OCI-LY7 (cell line): Measurements from ENCODE around the gene CDCA8. TPM values are rescaled to one million over a fixed set of nuclear protein-coding genes. Genes with fewer than 3 reads are reported as not detected.

Experiments
- BruUV-seq: library from RNA; stranded (reverse); fragments of 400-500 nt; replicated peaks from 2 replicates; lab custom pipeline; 2021; lab: Mats Ljungman, UMichigan
- CTCF ChIA-PET: fragments of 300-600 bp; sonication (Branson Sonifier 250); formaldehyde crosslinking; loops from one replicate; lab custom pipeline; 2022; ENCODE audit warnings: antibody characterized with exemption; ENCODE audit not compliant: unreplicated experiment; lab: Charles Lee
- POLR2A ChIA-PET: fragments of 300-600 bp; sonication (Branson Sonifier 250); formaldehyde crosslinking; loops from one replicate; lab custom pipeline; 2022; ENCODE audit warnings: antibody characterized with exemption; lab: Charles Lee
- DNase-seq: peaks from one replicate; pipeline ENCODE4 v3.0.0-alpha.2; 2015; ENCODE audit warnings: low spot score
- H2AFZ ChIP-seq: fragments of 200-600 bp; sonication (generic), shearing (Covaris generic); 2 replicates; pipeline ENCODE4 v1.6.1; 2014; ENCODE audit warnings: mild to moderate bottlenecking, antibody characterized with exemption, low read length, moderate library complexity
- H3K27ac ChIP-seq: fragments of 200-600 bp; sonication (generic); 2 replicates; pipeline ENCODE4 v1.5.1; 2014; ENCODE audit warnings: mixed run types, low read depth, mild to moderate bottlenecking, moderate library complexity, low read length, inconsistent platforms; ENCODE audit not compliant: poor library complexity, severe bottlenecking
- H3K36me3 ChIP-seq: fragments of 200-600 bp; sonication (generic); 2 replicates; pipeline ENCODE4 v1.6.1; 2014; ENCODE audit warnings: mild to moderate bottlenecking, antibody characterized with exemption, low read length, moderate library complexity, mixed read lengths; ENCODE audit not compliant: insufficient read depth
- H3K4me1 ChIP-seq: fragments of 200-600 bp; sonication (generic); 2 replicates; pipeline ENCODE4 v1.5.1; 2014; ENCODE audit warnings: mild to moderate bottlenecking, low read length; ENCODE audit not compliant: insufficient read depth, poor library complexity, severe bottlenecking
- H3K4me2 ChIP-seq: fragments of 200-600 bp; sonication (generic); 2 replicates; pipeline ENCODE4 v1.6.1; 2014; ENCODE audit warnings: mild to moderate bottlenecking, low read length
- H3K4me3 ChIP-seq: fragments of 200-600 bp; sonication (generic); 2 replicates; pipeline ENCODE4 v1.5.1; 2014; ENCODE audit warnings: mild to moderate bottlenecking, low read depth, low read length; ENCODE audit not compliant: poor library complexity, severe bottlenecking
- H3K79me2 ChIP-seq: fragments of 200-600 bp; sonication (generic); 2 replicates; pipeline ENCODE4 v1.6.1; 2016; ENCODE audit warnings: low read depth, mild to moderate bottlenecking, low read length, moderate library complexity, mixed read lengths; ENCODE audit not compliant: insufficient read depth
- H3K9me2 ChIP-seq: fragments of 200-600 bp; sonication (generic); 2 replicates; pipeline ENCODE4 v1.6.1; 2016; ENCODE audit warnings: mild to moderate bottlenecking, low read length, mixed read lengths; ENCODE audit not compliant: insufficient read depth
- H3K9me3 ChIP-seq: fragments of 200-600 bp; sonication (generic); 2 replicates; pipeline ENCODE4 v1.6.1; 2014; ENCODE audit warnings: mild to moderate bottlenecking, mixed run types, low read length, mixed read lengths
- H4K20me1 ChIP-seq: fragments of 200-600 bp; sonication (generic); 2 replicates; pipeline ENCODE4 v1.6.1; 2014; ENCODE audit warnings: mild to moderate bottlenecking, antibody characterized with exemption, low read length, moderate library complexity, mixed read lengths; ENCODE audit not compliant: insufficient read depth
- EZH2phosphoT487 ChIP-seq: fragments of 200-600 bp; sonication (generic); IDR thresholded peaks from 2 replicates; pipeline ENCODE4 v1.6.1; 2018; ENCODE audit warnings: low read depth, borderline replicate concordance, mild to moderate bottlenecking, mixed run types, antibody characterized with exemption, low read length, moderate library complexity, mixed read lengths
- intact Hi-C: fragments of 100-400 bp; cut with micrococcal nuclease; formaldehyde crosslinking; loops from one replicate; pipeline ENCODE4 v1.10.0; 2022; ENCODE audit not compliant: unreplicated experiment
- total RNA-seq, 2 experiments: library from RNA; depleted of rRNA in 1 of 2; stranded (reverse); fragments of >200 nt in 1 of 2; shearing (Covaris generic) in 1 of 2; gene quantifications; 2 replicates each; pipeline ENCODE4 v1.2.3, GENCODE V29; 2014 to 2022
- TF ChIP-seq, protein P1 (sequence below): fragments of 200-600 bp; sonication (generic); conservative IDR thresholded peaks from 2 replicates; pipeline ENCODE4 v1.5.1; 2014; ENCODE audit warnings: mild to moderate bottlenecking, antibody characterized with exemption, low read length, moderate library complexity, mixed read lengths

CDCA8 gene
- total RNA-seq, 2 experiments from 2014 or later, result 60.0 to 111 TPM

DNA sequence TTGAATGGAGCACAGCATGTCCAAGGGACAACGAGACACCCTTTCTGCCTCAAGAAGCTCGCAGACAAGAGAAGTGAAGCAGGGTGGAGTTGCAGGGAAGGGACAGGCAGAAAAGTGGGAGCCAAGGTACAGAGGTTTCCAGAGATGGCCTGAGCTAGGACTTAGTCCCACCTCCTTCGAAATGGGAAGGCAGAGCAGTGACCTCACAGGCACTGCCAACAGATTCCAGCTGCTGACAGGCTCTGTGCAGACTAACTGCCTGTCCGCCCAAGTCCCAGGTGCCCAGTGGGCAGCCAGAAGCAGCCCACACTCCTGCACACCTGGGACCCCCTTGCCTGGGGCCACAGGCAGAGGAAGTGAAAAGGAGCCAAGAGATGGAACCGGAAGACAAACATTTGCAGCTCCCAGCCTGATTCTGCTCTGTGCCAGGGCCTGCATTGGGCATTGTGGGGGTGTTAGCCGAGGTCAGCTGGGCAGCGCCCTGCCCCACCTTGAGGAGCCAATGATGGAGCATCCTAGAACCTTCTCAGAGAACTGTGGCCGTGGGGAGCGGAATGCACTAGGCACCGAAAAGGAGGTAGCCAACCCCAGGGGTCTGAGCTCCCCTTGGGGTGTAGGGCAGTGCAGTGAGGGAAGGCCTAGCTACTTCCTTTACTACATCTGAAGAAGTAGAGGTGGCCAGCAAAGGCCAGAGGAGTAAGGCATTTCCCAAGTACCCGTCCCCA, 30.1 kb upstream of the CDCA8 start:
- TF ChIP-seq EZH2phosphoT487, result no peak
- TF ChIP-seq, protein P1, sequence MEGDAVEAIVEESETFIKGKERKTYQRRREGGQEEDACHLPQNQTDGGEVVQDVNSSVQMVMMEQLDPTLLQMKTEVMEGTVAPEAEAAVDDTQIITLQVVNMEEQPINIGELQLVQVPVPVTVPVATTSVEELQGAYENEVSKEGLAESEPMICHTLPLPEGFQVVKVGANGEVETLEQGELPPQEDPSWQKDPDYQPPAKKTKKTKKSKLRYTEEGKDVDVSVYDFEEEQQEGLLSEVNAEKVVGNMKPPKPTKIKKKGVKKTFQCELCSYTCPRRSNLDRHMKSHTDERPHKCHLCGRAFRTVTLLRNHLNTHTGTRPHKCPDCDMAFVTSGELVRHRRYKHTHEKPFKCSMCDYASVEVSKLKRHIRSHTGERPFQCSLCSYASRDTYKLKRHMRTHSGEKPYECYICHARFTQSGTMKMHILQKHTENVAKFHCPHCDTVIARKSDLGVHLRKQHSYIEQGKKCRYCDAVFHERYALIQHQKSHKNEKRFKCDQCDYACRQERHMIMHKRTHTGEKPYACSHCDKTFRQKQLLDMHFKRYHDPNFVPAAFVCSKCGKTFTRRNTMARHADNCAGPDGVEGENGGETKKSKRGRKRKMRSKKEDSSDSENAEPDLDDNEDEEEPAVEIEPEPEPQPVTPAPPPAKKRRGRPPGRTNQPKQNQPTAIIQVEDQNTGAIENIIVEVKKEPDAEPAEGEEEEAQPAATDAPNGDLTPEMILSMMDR, result no peak
- POLR2A ChIA-PET, result interaction anchor here (0.6 to 4.1 kb wide), 5 partner anchors 12 to 1648 kb away, joined by 3 to 20 read pairs (median 4); no protein-coding TSS in a partner anchor

DNA sequence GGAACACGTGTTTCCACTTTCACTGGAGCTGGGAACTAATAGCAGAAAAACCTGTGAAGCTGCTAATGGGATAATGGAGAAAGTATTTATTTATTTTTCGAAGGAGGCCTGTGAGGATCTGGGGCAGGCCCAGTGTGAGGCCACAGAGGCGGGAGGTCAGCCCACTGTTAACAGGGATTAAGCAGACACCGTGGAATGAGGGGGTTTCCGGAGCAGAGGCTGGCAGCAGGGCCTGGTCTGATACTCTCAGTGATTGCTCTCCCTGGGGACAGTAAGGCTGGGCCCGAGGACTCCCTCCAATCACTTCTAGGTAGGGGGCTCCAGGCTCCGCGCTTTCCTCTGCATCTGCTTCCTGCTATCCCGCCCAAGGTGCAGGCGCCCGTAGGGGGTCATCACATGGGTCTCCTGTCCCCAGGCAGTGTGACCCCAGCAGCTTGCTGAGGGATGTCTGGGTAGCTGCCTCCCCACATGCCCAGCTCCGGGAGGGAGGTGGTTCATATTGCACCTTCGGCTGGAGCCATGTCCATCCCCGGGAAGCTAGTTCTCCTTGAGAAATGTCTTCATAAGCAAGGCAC, 28.8 kb upstream of the CDCA8 start:
- H4K20me1 ChIP-seq, result no peaks in the 10 kb centered on the region
- no peak for TF ChIP-seq EZH2phosphoT487
- TF ChIP-seq, protein P1, result no peak
- POLR2A ChIA-PET, result interaction anchor here (4.1 kb wide), 1 partner anchor 11 kb away, joined by 20 read pairs; no protein-coding TSS in a partner anchor
- no TSS peak for BruUV-seq
- no peak overlapping the region for H3K4me3 ChIP-seq
- H3K9me3 ChIP-seq, result no peaks in the 10 kb centered on the region
- H2AFZ ChIP-seq, result no peak overlapping the region
- no peak overlapping the region for H3K4me2 ChIP-seq
- H3K36me3 ChIP-seq, result no peaks in the 10 kb centered on the region
- DNase-seq, result no peak
- CTCF ChIA-PET, result interaction anchor here (0.6 kb wide), 1 partner anchor 391 kb away, joined by 3 read pairs; no protein-coding TSS in a partner anchor
- H3K4me1 ChIP-seq, result peaks cover 15% of the 10 kb centered on the region
- intact Hi-C loops, result no loop called here
- no peak overlapping the region for H3K27ac ChIP-seq
- no peaks in the 10 kb centered on the region for H3K9me2 ChIP-seq
- no peaks in the 10 kb centered on the region for H3K79me2 ChIP-seq

More for the DNA sequence above, 30.1 kb upstream of the CDCA8 start:
- peak overlapping the region; percentile 40 for H3K4me2 ChIP-seq
- DNase-seq, result peak; percentile 55
- H3K79me2 ChIP-seq, result no peaks in the 10 kb centered on the region
- no peaks in the 10 kb centered on the region for H3K36me3 ChIP-seq
- H2AFZ ChIP-seq, result peak overlapping the region; percentile 79
- H3K4me1 ChIP-seq, result peaks cover 15% of the 10 kb centered on the region
- H3K27ac ChIP-seq, result peak overlapping the region; percentile 21
- no peak overlapping the region for H3K4me3 ChIP-seq
- intact Hi-C loops, result no loop called here
- no TSS peak for BruUV-seq
- no peaks in the 10 kb centered on the region for H4K20me1 ChIP-seq
- H3K9me2 ChIP-seq, result no peaks in the 10 kb centered on the region
- CTCF ChIA-PET, result interaction anchor here (0.9 kb wide), 1 partner anchor 15 kb away, joined by 4 read pairs; no protein-coding TSS in a partner anchor
- no peaks in the 10 kb centered on the region for H3K9me3 ChIP-seq
